ENCODE measurements around the gene DNASE1L1. TPM values are rescaled to one million over a fixed set of nuclear protein-coding genes. Genes with fewer than 3 reads are reported as not detected.
A peak's percentile ranks its signal among the peaks of the same experiment; 100 is the strongest.

Gene DNASE1L1
- total RNA-seq, 1 donor from 2014 or later = 20.7 TPM

DNA sequence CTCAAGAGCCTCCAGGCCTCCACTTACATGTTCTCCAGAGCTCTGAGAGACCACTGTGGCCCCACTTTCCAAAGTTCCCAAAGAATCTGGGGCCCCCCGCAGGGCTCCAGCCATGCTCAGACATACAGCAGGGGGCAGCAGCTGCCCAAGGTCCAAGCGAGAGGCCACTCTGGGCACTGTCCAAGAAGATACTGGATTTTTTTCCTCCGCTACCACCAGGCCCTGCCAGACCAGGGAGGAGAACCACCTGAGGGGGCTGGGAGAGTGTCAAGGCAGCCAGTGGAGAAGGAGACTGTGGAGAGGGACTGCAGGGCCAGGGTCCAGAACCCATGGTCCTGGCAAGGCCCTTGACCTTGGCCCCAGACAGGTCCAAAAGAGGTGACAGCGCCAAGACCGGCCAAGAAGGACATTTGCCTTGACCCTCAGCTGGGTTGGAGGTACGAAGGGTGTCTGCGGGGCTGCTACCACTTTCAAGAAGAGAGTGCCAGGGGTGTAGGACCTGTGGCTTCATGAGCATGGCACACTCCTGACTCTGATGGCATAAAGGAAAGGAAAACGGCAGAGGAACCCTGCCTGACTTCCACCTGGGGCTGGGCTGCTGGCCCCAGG lies 24.7 kb downstream of the DNASE1L1 start:
- no peak for DNase-seq (ENCODE audit: low read depth)
- TF ChIP-seq, protein P1, sequence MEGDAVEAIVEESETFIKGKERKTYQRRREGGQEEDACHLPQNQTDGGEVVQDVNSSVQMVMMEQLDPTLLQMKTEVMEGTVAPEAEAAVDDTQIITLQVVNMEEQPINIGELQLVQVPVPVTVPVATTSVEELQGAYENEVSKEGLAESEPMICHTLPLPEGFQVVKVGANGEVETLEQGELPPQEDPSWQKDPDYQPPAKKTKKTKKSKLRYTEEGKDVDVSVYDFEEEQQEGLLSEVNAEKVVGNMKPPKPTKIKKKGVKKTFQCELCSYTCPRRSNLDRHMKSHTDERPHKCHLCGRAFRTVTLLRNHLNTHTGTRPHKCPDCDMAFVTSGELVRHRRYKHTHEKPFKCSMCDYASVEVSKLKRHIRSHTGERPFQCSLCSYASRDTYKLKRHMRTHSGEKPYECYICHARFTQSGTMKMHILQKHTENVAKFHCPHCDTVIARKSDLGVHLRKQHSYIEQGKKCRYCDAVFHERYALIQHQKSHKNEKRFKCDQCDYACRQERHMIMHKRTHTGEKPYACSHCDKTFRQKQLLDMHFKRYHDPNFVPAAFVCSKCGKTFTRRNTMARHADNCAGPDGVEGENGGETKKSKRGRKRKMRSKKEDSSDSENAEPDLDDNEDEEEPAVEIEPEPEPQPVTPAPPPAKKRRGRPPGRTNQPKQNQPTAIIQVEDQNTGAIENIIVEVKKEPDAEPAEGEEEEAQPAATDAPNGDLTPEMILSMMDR (conservative IDR thresholded peaks at IDR 0.05; ENCODE audit: low read depth, low read length) = peak; percentile 49
- H3K4me3 ChIP-seq (ENCODE audit: low read depth, low read length) = no peak overlapping the region

DNA sequence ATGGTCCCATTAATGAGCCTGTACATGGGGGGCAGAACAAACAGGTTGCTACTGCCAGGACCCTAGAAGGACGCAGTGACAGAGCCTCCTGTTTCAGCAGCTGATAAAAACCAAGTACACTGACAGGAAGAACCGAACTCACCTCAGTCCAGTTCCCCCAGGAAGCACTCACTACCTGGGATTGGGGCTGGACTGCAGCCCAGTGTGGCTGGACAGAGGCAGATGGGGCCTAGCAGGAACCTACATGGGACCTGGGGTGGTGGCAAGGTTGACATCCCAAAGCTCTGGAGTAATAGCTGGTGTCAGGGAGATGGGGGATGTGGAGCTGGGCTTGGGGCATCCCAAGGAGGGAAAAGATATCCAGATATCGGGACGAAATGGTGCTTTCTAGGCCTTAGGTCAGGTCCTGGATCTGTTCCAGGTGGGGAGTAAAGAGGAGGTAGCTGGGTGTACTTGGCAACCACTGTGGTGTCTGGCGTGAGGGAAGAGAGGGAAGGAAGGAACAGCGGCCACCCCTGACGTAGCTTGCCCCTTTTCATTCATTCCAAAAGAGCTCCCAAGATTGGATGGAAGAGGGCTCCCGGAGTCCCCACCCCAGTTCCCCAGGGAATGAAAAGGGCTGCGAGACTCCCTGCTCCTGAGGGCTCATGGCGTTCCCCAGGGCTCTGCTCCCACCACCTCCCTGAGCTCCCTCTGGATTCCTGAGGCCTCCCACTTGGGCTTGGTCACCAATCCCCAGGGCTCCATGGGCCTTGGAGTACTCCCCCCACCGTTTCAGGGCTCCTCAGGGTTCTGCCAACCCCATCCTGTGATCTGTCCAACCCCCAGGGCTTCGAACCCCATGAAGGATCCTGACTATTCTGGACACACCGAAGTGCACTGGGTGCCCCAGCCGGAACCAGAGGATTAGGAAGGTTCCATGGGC lies 25.4 kb downstream of the DNASE1L1 start:
- TF ChIP-seq, protein P1 (conservative IDR thresholded peaks at IDR 0.05; ENCODE audit: low read depth, low read length) = no peak
- DNase-seq (ENCODE audit: low read depth) = no peak
- no peak overlapping the region for H3K4me3 ChIP-seq (ENCODE audit: low read depth, low read length)

DNA sequence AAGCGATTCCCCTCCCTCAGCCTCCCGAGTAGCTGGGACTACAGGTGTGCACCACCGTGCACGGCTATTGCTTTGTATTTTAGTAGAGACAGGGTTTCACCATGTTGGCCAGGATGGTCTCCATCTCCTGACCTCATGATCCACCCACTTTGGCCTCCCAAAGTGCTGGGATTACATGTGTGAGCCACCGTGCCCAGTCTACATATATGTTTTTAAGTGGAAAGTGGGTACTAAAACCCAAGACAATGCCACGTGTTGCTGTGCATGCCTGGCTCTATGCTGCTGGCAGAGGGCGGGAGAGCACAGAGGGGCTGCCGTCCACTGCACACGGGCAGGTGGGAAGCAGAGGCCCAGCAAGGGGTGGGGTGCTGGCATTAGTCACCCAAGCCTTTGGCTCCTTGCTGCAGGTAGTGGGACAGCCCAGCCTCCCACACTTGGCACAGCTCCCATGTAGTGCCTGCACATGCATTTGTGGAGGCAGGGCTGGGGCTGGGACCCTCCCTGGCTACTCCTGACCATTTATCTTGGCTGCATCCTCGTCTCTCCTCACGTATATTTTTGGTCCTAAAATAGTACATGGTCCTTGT lies 26.5 kb downstream of the DNASE1L1 start:
- H3K4me3 ChIP-seq (ENCODE audit: low read depth, low read length) = no peak overlapping the region
- TF ChIP-seq, protein P1 (conservative IDR thresholded peaks at IDR 0.05; ENCODE audit: low read depth, low read length) = no peak
- no peak for DNase-seq (ENCODE audit: low read depth)

DNA sequence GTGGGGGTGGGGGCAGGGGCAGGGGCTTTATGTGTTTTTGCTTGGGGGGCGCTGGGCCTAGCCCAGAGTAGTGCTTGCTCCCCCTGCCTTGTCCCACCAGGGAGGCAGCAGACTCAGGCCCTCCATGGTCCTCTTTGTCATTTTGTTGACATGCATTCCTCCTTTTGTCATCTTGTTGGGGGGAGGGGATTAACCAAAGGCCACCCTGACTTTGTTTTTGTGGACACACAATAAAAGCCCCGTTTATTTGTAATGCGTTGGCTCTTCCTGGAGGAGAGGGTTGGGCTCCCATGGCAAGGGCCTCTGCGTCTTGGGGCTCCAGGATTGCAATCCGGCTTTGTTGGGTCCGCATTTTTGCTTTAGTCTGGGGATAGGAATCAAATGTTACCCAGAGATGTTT lies 27.8 kb downstream of the DNASE1L1 start:
- TF ChIP-seq, protein P1 (conservative IDR thresholded peaks at IDR 0.05; ENCODE audit: low read depth, low read length) = no peak
- DNase-seq (ENCODE audit: low read depth) = no peak
- H3K4me3 ChIP-seq (ENCODE audit: low read depth, low read length) = no peak overlapping the region

DNA sequence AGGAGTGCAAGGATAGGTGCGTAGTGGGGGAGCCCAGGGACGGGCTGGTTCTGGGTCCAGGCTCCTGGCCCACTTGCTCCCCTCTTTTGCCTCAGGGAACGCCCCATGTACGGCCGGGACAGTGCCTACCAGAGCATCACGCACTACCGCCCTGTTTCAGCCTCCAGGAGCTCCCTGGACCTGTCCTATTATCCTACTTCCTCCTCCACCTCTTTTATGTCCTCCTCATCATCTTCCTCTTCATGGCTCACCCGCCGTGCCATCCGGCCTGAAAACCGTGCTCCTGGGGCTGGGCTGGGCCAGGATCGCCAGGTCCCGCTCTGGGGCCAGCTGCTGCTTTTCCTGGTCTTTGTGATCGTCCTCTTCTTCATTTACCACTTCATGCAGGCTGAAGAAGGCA lies 28.3 kb downstream of the DNASE1L1 start:
- H3K4me3 ChIP-seq (ENCODE audit: low read depth, low read length) = peak overlapping the region; percentile 73
- TF ChIP-seq, protein P1 (conservative IDR thresholded peaks at IDR 0.05; ENCODE audit: low read depth, low read length) = no peak
- no peak for DNase-seq (ENCODE audit: low read depth)

DNA sequence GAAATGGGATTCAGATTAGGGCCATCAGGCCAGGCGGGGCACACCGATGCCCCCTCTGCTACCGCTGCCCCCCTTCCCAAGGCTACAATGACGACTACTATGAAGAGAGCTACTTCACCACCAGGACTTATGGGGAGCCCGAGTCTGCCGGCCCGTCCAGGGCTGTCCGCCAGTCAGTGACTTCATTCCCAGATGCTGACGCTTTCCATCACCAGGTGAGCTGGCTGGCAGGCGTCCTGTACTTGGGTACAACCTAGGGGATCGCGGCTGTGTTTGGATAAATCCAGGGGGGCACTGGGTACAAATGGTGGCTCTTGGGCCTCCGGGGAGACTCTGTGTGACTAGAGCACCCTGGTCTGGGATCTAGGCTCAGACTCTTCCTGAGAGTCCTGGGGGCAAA lies 28.9 kb downstream of the DNASE1L1 start:
- TF ChIP-seq, protein P1 (conservative IDR thresholded peaks at IDR 0.05; ENCODE audit: low read depth, low read length) = no peak
- H3K4me3 ChIP-seq (ENCODE audit: low read depth, low read length) = peak overlapping the region; percentile 73
- no peak for DNase-seq (ENCODE audit: low read depth)

All from epithelial cell of proximal tubule (primary cell).